22Rv1 (cell line): ENCODE data around the gene TRIM29.

Experiments used
- CTCF ChIP-seq: fragments of 450-650 bp; IDR thresholded peaks from 2 replicates; pipeline ENCODE4 v1.5.1; 2017; ENCODE audit warnings: mild to moderate bottlenecking
- ZFX ChIP-seq: fragments of 450-650 bp; IDR thresholded peaks from 2 replicates; pipeline ENCODE4 v1.6.1; 2017; ENCODE audit warnings: antibody characterized with exemption, borderline replicate concordance

DNA sequence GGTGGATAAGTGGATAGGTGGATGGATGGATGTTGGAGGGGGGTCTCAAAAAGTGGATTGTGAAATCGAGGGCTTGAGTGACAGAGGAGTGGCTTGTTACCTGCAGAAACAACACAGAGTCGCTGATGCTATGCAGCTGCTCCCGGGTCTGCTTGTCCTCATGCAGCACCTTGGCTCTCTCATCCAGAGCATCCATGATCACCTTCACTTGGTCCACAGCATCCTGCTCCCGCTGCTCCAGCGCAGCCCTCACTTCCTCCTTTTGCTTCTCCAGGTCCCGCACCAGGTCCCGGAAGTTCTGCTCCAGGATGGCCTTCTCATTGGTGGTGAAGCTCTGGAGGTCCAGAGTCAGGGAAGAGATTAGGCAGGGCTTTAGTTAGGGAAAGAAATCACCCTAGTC, 10.7 kb downstream of the TRIM29 start:
- no peak for TF ChIP-seq CTCF
- no peak for TF ChIP-seq ZFX
